ENCODE results near the gene MYRF.

DNA sequence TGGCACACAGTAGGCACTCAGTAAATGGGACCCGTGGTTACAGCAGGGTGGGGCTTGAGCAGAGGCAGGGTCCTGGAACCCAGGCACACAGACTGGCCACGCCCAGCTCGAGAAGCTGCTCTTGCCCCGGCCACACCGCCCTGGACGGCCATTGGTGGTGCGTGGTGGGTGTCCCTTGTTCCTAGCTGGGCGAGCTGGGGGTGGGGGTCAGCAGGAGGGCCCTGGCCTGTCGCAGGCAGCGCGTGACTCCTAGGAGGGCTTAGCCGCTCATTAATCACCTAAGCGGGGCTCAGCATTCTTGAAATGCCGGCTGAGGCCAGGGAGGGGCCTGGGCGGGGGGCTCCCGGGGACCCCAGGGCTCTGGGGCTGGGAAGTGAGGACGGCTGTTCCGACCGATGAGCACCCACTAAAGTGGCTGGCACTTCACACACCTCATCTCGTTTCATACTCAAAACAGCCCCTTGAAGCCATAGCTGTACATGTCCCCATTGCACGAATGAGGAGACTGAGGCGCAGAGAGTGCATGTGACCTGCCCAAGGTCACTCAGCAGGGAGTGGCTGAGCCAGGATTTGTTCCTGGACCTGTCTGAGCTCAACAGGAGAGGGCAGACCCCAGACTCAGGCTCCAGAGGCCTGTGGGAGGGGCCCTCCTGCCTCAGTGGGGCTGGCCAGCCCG lies 11.6 kb downstream of the MYRF start:
- TF ChIP-seq, protein P1, sequence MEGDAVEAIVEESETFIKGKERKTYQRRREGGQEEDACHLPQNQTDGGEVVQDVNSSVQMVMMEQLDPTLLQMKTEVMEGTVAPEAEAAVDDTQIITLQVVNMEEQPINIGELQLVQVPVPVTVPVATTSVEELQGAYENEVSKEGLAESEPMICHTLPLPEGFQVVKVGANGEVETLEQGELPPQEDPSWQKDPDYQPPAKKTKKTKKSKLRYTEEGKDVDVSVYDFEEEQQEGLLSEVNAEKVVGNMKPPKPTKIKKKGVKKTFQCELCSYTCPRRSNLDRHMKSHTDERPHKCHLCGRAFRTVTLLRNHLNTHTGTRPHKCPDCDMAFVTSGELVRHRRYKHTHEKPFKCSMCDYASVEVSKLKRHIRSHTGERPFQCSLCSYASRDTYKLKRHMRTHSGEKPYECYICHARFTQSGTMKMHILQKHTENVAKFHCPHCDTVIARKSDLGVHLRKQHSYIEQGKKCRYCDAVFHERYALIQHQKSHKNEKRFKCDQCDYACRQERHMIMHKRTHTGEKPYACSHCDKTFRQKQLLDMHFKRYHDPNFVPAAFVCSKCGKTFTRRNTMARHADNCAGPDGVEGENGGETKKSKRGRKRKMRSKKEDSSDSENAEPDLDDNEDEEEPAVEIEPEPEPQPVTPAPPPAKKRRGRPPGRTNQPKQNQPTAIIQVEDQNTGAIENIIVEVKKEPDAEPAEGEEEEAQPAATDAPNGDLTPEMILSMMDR (IDR thresholded peaks at IDR 0.05) = no peak
- no peak for TF ChIP-seq POLR2A (IDR thresholded peaks at IDR 0.05)

All from thyroid gland (tissue), 4 donors.